HepG2 (cell line): Measurements from ENCODE around the gene DPH2. TPM values are rescaled to one million over a fixed set of nuclear protein-coding genes. Genes with fewer than 3 reads are reported as not detected.
A peak's percentile ranks its signal among the peaks of the same experiment; 100 is the strongest.

Experiments
- FOXA1 ChIP-seq, 2 experiments: fragments of 450-650 bp in 1 of 2; sonication (generic) in 1 of 2; formaldehyde crosslinking in 1 of 2; IDR thresholded peaks; 2 replicates each; pipeline versions ENCODE4 v1.4.0 to v1.6.1; 2016 to 2020; ENCODE audit warnings: missing genetic modification reagents in 1 of 2
- FOXK2 ChIP-seq: fragments of 450-650 bp; IDR thresholded peaks from 2 replicates; pipeline ENCODE4 v1.6.1; 2016
- FOXP1 ChIP-seq, 2 experiments: fragments of 450-650 bp in 1 of 2; IDR thresholded peaks; 2 replicates each; pipeline ENCODE4 v1.6.1; 2017 to 2018; ENCODE audit warnings: antibody characterized with exemption in 1 of 2
- GABPA ChIP-seq, 2 experiments: IDR thresholded peaks; 2 replicates each; pipeline ENCODE4 v1.6.1; 2011 to 2016; ENCODE audit warnings: low read depth in 2 of 2, low read length in 1 of 2, missing biosample characterization in 1 of 2, missing genetic modification characterization in 1 of 2
- IKZF5 ChIP-seq: IDR thresholded peaks from 2 replicates; pipeline ENCODE4 v1.6.1; 2018; ENCODE audit warnings: missing genetic modification reagents, mild to moderate bottlenecking, missing compliant biosample characterization
- MYNN ChIP-seq: sonication (generic); formaldehyde crosslinking; IDR thresholded peaks from 2 replicates; pipeline ENCODE4 v1.4.0; 2020; ENCODE audit warnings: mild to moderate bottlenecking, low read depth, missing genetic modification reagents
- NFIC ChIP-seq: IDR thresholded peaks from 2 replicates; pipeline ENCODE4 v1.6.1; 2012; ENCODE audit warnings: mild to moderate bottlenecking, low read length, inconsistent platforms
- NR2F1 ChIP-seq, 2 experiments: fragments of 450-650 bp in 1 of 2; formaldehyde crosslinking in 1 of 2; IDR thresholded peaks; 2 replicates each; pipeline versions ENCODE4 v1.5.0 to v1.6.1; 2016 to 2020; ENCODE audit warnings: mild to moderate bottlenecking in 1 of 2, missing compliant biosample characterization in 1 of 2, missing genetic modification reagents in 1 of 2, moderate library complexity in 1 of 2
- ZBTB44 ChIP-seq: sonication (generic); formaldehyde crosslinking; IDR thresholded peaks from 2 replicates; pipeline ENCODE4 v1.4.0; 2020; ENCODE audit warnings: missing genetic modification reagents
- ZNF318 ChIP-seq: sonication (generic); formaldehyde crosslinking; IDR thresholded peaks from 2 replicates; pipeline ENCODE4 v1.4.0; 2020; ENCODE audit warnings: mild to moderate bottlenecking, missing genetic modification reagents
- ZNF549 ChIP-seq: sonication (generic); formaldehyde crosslinking; IDR thresholded peaks from 2 replicates; pipeline ENCODE4 v1.5.0; 2020; ENCODE audit warnings: missing genetic modification reagents
- ZNF580 ChIP-seq: IDR thresholded peaks from 2 replicates; pipeline ENCODE4 v1.6.1; 2016; ENCODE audit warnings: low read depth, borderline replicate concordance
- ZNF747 ChIP-seq: sonication (generic); formaldehyde crosslinking; IDR thresholded peaks from 2 replicates; pipeline ENCODE4 v1.8.1; 2023; ENCODE audit warnings: missing genetic modification reagents, mild to moderate bottlenecking, borderline replicate concordance
- ZSCAN22 ChIP-seq: sonication (generic); formaldehyde crosslinking; IDR thresholded peaks from 2 replicates; pipeline ENCODE4 v1.4.0; 2020; ENCODE audit warnings: mild to moderate bottlenecking, missing genetic modification reagents
- polyA plus RNA-seq, 8 experiments: library from polyadenylated mRNA; depleted of rRNA in 3 of 8; stranded (reverse) in 7 of 8; unstranded in 1 of 8; fragments of >200 nt; fragmentation: Illumina TruSeq in 4 of 8; extraction: Trizol in 4 of 8; gene quantifications; 2 replicates each; pipeline versions ENCODE4 v1.2.1 to v1.2.3, GENCODE V29; 2011 to 2016; ENCODE audit warnings: low read depth in 4 of 8, missing spikeins in 1 of 8, mixed read lengths in 1 of 8; ENCODE audit not compliant: insufficient read depth in 1 of 8
- total RNA-seq, 5 experiments: library from RNA; depleted of rRNA; stranded (reverse); fragments of >200 nt; fragmentation: Illumina TruSeq; extraction: Trizol; gene quantifications; 2 replicates each; pipeline ENCODE4 v1.2.3, GENCODE V29; 2016; ENCODE audit warnings: low read depth in 1 of 5

Gene DPH2
- total and polyA plus RNA-seq, 2 of the 13 experiments (the other 11 are each of a cell fraction or from before 2014, with no cell fraction given) = 32.2 to 38.3 TPM

DNA sequence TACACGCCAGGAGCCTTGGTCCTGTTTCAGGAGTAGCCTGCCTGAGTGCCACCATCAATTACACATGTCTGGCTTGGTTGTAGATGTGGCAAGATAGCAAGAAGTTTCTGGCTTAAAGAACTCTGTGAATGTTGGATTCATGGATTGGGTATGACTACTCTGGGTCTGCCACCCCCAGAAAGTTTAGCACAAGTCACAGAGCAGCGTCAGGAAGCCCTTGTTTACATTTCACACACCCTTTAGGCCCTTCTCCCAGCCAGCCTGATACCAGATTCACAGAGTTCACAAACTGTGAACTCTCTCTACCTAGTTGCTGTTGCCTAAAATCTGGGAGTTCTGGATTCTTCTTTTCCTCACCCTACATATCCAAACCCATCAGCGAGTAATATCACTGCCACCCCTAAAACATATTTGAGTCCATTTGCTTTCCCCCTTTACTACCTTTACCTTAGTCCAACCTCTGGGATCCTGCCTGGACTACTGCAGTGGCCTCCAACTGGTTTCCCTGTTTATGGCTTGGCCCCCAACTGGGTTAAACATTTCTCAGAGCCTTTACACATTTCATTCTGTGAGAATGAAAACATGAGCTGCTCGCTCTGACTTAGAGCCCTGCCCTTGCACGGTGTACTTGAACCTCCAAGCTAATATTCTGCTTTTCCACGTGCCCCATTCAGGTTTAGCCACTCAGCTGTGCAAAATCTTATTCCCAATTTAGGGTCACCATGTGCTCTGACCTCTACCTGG is 17.5 kb downstream of the DPH2 start (continued):
- TF ChIP-seq GABPA (IDR thresholded peaks at IDR 0.05; ENCODE audit: low read depth, low read length) = no peak
- no peak for TF ChIP-seq GABPA (CRISPR knock-in tag; IDR thresholded peaks at IDR 0.05; ENCODE audit: low read depth)
- 0 out of 2 replicates have a peak, but pooled peaks have one; percentile 6 for TF ChIP-seq FOXK2
- TF ChIP-seq FOXP1 (IDR thresholded peaks at IDR 0.05) = no peak
- TF ChIP-seq FOXP1 (CRISPR knock-in tag; IDR thresholded peaks at IDR 0.05) = peak; percentile 47
- no peak for TF ChIP-seq MYNN (CRISPR knock-in tag)
- TF ChIP-seq ZNF549 (CRISPR knock-in tag) = no peak
- TF ChIP-seq FOXA1 (IDR thresholded peaks at IDR 0.05) = no peak
- TF ChIP-seq FOXA1 (CRISPR knock-in tag; IDR thresholded peaks at IDR 0.05) = peak; percentile 86
- TF ChIP-seq ZNF580 = no peak
- TF ChIP-seq ZSCAN22 = no peak
- TF ChIP-seq ZBTB44 (CRISPR knock-in tag) = no peak
- TF ChIP-seq NR2F1 (CRISPR knock-in tag; IDR thresholded peaks at IDR 0.05) = no peak
- TF ChIP-seq ZNF747 (CRISPR knock-in tag) = peak; percentile 57; the same call in 1 of the 2 replicates
- 0 out of 2 replicates have a peak, but pooled peaks have one; percentile 20 for TF ChIP-seq NFIC
- peak; percentile 40; the same call in 1 of the 2 replicates for TF ChIP-seq IKZF5 (CRISPR knock-in tag)
- TF ChIP-seq ZNF318 (CRISPR knock-in tag) = no peak
